ENCODE data around the gene BASP1. TPM values are rescaled to one million over a fixed set of nuclear protein-coding genes. Genes with fewer than 3 reads are reported as not detected.

The BASP1 gene, protein sequence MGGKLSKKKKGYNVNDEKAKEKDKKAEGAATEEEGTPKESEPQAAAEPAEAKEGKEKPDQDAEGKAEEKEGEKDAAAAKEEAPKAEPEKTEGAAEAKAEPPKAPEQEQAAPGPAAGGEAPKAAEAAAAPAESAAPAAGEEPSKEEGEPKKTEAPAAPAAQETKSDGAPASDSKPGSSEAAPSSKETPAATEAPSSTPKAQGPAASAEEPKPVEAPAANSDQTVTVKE
- 96.9 and 118 TPM in 2 replicates for total RNA-seq

DNA sequence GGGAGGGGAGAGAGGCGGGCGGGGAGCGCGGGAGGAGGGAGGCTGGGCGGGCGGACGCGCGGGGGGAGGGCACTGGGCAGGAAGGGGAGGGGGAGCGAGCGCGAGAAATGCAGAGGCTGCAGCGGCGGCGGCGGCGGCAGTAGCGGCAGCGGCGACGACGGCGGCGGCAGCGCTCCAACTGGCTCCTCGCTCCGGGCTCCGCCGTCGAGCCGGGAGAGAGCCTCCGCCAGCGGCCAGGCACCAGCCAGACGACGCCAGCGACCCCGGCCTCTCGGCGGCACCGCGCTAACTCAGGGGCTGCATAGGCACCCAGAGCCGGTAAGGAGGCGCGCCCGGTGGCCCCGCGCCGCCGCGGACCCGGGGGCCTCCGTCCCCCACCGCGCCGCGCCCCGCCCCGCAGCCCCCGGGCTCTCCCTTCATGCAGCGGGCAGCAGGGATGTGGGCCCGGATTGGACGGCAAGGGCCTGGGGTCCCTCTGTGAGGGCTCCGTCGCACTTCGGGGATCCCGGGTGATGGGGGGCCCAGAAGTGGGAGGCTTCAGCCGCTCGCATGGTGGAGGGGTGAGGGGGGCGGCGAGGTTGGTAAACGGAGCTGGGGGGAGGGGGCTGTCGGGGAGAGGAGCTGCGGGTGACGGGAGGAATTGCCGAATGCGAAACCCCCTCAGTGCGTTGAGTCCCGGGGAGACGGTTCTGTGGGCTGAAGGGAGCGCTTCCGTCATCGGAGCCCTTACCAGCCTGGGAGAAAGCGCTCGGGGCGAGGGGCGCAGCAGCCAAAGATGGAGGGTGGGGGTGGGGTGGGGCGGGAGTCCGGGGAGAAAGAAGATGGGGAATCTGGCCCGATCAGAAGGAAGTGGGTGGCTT is at the start of gene BASP1:
Gene BASP1, plus strand, starts transcription at position 139 of the 860 bp plus-strand sequence. CDS start 57,586 bp downstream, outside the sequence.

